ENCODE results near the gene ORC5. TPM values are rescaled to one million over a fixed set of nuclear protein-coding genes. Genes with fewer than 3 reads are reported as not detected.
A peak's percentile ranks its signal among the peaks of the same experiment; 100 is the strongest.

The ORC5 gene
- 9.3 TPM for total RNA-seq (2013)
- polyA plus RNA-seq (1 to 10 TPM; 2.8 to 7.9 (median 7.0) TPM), polyA minus RNA-seq (4.4 and 5.5 TPM in 2 replicates), total RNA-seq (1.4 to 9.1 (median 5.3) reads per million in 11 experiments)

DNA sequence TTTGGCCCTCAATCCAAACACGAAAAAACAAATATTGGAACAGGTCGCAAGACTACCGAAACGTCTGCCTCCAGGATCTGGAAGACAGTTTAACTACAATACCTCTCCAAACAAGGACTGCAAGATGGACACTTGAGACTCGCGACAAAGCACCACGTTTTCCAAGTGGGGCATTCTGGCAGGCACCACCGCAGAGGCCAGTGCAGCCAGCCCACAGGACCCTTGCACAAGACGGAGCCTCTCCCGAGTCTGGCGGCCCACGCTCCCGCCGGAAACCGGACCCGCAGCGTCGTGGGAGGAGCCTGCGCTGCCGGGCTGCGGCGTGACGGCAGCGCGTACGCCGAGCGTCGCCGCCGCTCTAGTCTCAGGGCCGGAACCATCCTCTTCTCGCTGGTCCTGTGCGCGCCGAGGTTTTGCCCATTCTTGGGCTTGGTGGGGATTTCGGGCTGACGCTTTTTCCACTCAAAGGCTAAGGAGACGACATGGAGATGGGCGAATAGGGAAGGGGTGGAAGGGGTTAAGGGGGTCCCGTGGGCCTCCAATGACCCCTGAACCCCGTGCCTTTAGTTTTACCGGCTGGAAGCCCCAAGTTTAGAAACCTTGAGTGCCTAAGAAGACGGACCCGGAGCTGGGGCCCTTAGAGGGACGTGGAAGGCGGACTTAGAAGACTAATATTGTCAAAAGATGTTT, at the start of gene ORC5:
Gene ORC5 (minus strand): TSS at position 283 of the 690 bp plus-strand sequence. CDS start 109 bp downstream, at position 174.
- Histone ChIP-seq H3K9me3 (replicated peaks in 1 of 2; ENCODE audit: control insufficient read depth in 1 of 2, insufficient read depth in 1 of 2, low read length in 2 of 2) (no peaks in the 10 kb centered on the region), H3K27me3 (ENCODE audit: control insufficient read depth in 2 of 2, insufficient read depth in 2 of 2, low read length in 2 of 2) (no peaks in the 10 kb centered on the region), H3K4me2 (replicated peaks; ENCODE audit: extremely low read depth, low read length, poor library complexity, severe bottlenecking) (peak within 1 kb of the TSS; percentile 83), H3K9ac (ENCODE audit: insufficient read depth, low read length, poor library complexity, severe bottlenecking) (peak within 1 kb of the TSS; percentile 72), H4K20me1 (ENCODE audit: insufficient read depth, low read length) (no peaks in the 10 kb centered on the region), H3K4me1 (ENCODE audit: control insufficient read depth in 1 of 2, insufficient read depth in 2 of 2, low read length in 2 of 2) (peaks cover 10 to 17% of the 10 kb centered on the region in 2 donors), H3K36me3 (replicated peaks in 1 of 2; ENCODE audit: control insufficient read depth in 1 of 2, insufficient read depth in 2 of 2, low read length in 2 of 2) (peaks cover 9 to 12% of the 10 kb centered on the region in 2 donors), H2AFZ (ENCODE audit: insufficient read depth, low read depth, low read length, poor library complexity, severe bottlenecking) (peak within 1 kb of the TSS; percentile 92), H3K79me2 (ENCODE audit: insufficient read depth, low read length) (peaks cover 30% of the 10 kb centered on the region), H3K4me3 (replicated peaks in 1 of 3; ENCODE audit: low read depth in 2 of 3, low read length in 3 of 3) (peak within 1 kb of the TSS; percentile 84 to 98 (median 93)), H3K27ac (ENCODE audit: low read depth in 1 of 2, low read length in 2 of 2) (peak within 1 kb of the TSS; percentile 68 to 79)
- DNase-seq, result peak; percentile 57 to 76 (median 59)
- Mint-ChIP-seq H3K27ac (peak within 1 kb of the TSS; percentile 83 to 94 (median 87)), H3K9me3 (peaks cover 2 to 14% (median 6%) of the 10 kb centered on the region in 7 donors), H3K36me3 (peaks cover 10 to 11% of the 10 kb centered on the region in 2 donors), H3K4me3 (peak within 1 kb of the TSS; percentile 91 to 98), H3K4me1 (peaks cover 18% of the 10 kb centered on the region), H3K27me3 (ENCODE audit: low read depth in 3 of 3) (peaks cover 2 to 22% (median 2%) of the 10 kb centered on the region in 3 donors)
- WGBS (ENCODE audit: insufficient coverage), result under 1% methylated on average over 47 of the region's 47 CpGs
- intact Hi-C loops (cut with micrococcal nuclease), result no loop called here
- TF ChIP-seq, protein P1, sequence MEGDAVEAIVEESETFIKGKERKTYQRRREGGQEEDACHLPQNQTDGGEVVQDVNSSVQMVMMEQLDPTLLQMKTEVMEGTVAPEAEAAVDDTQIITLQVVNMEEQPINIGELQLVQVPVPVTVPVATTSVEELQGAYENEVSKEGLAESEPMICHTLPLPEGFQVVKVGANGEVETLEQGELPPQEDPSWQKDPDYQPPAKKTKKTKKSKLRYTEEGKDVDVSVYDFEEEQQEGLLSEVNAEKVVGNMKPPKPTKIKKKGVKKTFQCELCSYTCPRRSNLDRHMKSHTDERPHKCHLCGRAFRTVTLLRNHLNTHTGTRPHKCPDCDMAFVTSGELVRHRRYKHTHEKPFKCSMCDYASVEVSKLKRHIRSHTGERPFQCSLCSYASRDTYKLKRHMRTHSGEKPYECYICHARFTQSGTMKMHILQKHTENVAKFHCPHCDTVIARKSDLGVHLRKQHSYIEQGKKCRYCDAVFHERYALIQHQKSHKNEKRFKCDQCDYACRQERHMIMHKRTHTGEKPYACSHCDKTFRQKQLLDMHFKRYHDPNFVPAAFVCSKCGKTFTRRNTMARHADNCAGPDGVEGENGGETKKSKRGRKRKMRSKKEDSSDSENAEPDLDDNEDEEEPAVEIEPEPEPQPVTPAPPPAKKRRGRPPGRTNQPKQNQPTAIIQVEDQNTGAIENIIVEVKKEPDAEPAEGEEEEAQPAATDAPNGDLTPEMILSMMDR (IDR thresholded peaks at IDR 0.05), result no peak

DNA sequence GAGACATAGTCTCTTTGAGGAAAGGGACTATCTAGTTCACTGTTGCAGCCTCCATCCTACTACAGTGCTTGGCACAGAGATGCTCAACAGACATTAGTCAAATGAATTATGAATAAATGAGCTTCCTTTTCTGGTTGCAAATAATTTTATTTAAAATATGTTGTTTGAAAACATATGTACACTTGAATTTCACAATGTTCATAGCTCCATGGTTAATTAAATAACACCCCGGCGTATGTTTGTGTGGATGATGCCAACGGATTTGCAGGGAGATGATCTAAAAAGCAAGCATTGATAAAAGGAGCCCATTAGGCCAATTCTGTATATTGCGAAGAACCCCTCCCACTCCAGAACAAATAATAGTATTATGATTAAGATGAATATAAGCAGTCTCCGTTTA, 47.8 kb upstream of the ORC5 start:
- Histone ChIP-seq H3K79me2 (ENCODE audit: insufficient read depth, low read length) (no peaks in the 10 kb centered on the region), H3K9me3 (replicated peaks in 1 of 2; ENCODE audit: control insufficient read depth in 1 of 2, insufficient read depth in 1 of 2, low read length in 2 of 2) (no peaks in the 10 kb centered on the region), H3K27me3 (ENCODE audit: control insufficient read depth in 2 of 2, insufficient read depth in 2 of 2, low read length in 2 of 2) (no peaks in the 10 kb centered on the region), H3K9ac (ENCODE audit: insufficient read depth, low read length, poor library complexity, severe bottlenecking) (no peak overlapping the region), H3K36me3 (replicated peaks in 1 of 2; ENCODE audit: control insufficient read depth in 1 of 2, insufficient read depth in 2 of 2, low read length in 2 of 2) (no peaks in the 10 kb centered on the region), H3K4me2 (replicated peaks; ENCODE audit: extremely low read depth, low read length, poor library complexity, severe bottlenecking) (no peak overlapping the region), H3K4me3 (replicated peaks in 1 of 3; ENCODE audit: low read depth in 2 of 3, low read length in 3 of 3) (no peak overlapping the region), H3K4me1 (ENCODE audit: control insufficient read depth in 1 of 2, insufficient read depth in 2 of 2, low read length in 2 of 2) (no peaks in the 10 kb centered on the region), H4K20me1 (ENCODE audit: insufficient read depth, low read length) (no peaks in the 10 kb centered on the region), H3K27ac (ENCODE audit: low read depth in 1 of 2, low read length in 2 of 2) (no peak overlapping the region), H2AFZ (ENCODE audit: insufficient read depth, low read depth, low read length, poor library complexity, severe bottlenecking) (no peak overlapping the region)
- Mint-ChIP-seq H3K9me3 (peaks cover 0 to 3% (median 0%) of the 10 kb centered on the region in 7 donors), H3K4me1 (no peaks in the 10 kb centered on the region), H3K27ac (no peak overlapping the region), H3K27me3 (ENCODE audit: low read depth in 3 of 3) (peaks cover 6 to 8% (median 6%) of the 10 kb centered on the region in 3 donors), H3K4me3 (no peak overlapping the region), H3K36me3 (no peaks in the 10 kb centered on the region)
- TF ChIP-seq, protein P1 (IDR thresholded peaks at IDR 0.05), result no peak
- WGBS (ENCODE audit: insufficient coverage), result no CpG with 5 or more reads among the region's 5 CpGs
- no peak for DNase-seq
- intact Hi-C loops (cut with micrococcal nuclease), result no loop called here
